ENCODE results near the gene RNF5.

DNA sequence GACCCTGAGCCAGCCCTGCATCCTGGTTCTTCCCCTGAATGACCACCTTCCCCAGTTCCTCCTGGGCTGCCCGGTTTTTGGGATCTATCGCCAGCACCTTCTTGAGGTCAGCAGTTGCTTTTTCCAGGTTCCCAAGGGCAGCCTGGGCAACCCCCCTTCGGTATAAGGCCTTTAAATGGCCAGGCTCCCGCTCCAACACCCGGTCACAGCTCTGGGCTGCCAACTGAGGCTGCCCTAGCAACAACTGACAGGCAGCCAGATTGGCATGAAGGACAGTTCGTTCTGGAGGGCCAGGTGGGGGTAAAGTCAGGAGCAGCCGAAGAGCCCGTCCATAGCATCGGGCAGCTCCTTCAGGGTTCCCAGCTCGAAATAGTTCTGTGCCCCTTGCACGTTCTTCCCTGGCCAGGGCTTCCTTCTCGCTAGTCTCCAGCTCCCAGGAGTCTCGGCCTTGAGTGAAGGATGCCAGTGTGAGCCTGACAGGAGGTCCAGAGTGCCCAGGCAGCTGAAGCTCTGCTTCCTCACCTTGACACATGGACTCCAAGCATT is 49.4 kb upstream of the RNF5 start:
- TF ChIP-seq, protein P1, sequence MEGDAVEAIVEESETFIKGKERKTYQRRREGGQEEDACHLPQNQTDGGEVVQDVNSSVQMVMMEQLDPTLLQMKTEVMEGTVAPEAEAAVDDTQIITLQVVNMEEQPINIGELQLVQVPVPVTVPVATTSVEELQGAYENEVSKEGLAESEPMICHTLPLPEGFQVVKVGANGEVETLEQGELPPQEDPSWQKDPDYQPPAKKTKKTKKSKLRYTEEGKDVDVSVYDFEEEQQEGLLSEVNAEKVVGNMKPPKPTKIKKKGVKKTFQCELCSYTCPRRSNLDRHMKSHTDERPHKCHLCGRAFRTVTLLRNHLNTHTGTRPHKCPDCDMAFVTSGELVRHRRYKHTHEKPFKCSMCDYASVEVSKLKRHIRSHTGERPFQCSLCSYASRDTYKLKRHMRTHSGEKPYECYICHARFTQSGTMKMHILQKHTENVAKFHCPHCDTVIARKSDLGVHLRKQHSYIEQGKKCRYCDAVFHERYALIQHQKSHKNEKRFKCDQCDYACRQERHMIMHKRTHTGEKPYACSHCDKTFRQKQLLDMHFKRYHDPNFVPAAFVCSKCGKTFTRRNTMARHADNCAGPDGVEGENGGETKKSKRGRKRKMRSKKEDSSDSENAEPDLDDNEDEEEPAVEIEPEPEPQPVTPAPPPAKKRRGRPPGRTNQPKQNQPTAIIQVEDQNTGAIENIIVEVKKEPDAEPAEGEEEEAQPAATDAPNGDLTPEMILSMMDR (IDR thresholded peaks at IDR 0.05; ENCODE audit: low read depth, low read length, poor library complexity, severe bottlenecking) = no peak
- TF ChIP-seq EZH2phosphoT487 (IDR thresholded peaks at IDR 0.05; ENCODE audit: borderline replicate concordance, low read length) = no peak
